ENCODE data around the gene C5AR2. TPM values are rescaled to one million over a fixed set of nuclear protein-coding genes. Genes with fewer than 3 reads are reported as not detected.

The C5AR2 gene
- total RNA-seq, 1 experiment from 2014 or later, result not detected

DNA sequence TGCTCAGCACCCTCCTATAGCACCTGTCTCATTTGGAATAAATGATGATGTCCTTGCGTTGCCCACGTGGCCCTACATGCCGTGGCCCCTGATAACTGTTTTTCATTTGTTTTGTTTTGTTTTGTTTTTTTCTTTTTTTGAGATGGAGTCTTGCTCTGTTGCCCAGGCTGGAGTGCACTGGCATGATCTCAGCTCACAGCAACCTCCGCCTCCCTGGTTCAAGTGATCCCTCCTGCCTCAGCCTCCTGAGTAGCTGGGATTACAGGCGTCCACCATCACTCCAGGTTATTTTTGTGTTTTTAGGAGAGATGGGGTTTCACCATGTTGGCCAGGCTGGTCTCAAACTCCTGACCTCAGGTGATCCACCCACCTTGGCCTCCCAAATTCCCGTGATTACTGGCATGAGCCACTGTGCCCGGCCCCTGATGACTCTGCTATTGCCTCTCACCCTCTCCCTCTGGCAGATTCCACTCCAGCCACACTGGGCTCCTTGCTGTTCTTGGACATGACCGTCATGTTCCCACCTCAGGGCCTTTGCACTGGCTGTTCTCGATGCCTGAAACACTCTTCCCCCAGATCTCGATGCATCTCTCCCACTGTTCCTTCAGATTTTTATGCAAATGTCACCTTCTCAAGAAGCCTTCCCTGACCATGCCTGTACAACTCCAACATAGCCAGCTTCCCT, 7.4 kb downstream of the C5AR2 start:
- ChIA-PET POLR2A (ENCODE audit: low non-redundant PET) (no interaction called here), CTCF (no interaction called here)
- no peak for TF ChIP-seq EZH2 (IDR thresholded peaks at IDR 0.05; ENCODE audit: borderline replicate concordance, low read depth, low read length, poor library complexity, severe bottlenecking)
- TF ChIP-seq, protein P1, sequence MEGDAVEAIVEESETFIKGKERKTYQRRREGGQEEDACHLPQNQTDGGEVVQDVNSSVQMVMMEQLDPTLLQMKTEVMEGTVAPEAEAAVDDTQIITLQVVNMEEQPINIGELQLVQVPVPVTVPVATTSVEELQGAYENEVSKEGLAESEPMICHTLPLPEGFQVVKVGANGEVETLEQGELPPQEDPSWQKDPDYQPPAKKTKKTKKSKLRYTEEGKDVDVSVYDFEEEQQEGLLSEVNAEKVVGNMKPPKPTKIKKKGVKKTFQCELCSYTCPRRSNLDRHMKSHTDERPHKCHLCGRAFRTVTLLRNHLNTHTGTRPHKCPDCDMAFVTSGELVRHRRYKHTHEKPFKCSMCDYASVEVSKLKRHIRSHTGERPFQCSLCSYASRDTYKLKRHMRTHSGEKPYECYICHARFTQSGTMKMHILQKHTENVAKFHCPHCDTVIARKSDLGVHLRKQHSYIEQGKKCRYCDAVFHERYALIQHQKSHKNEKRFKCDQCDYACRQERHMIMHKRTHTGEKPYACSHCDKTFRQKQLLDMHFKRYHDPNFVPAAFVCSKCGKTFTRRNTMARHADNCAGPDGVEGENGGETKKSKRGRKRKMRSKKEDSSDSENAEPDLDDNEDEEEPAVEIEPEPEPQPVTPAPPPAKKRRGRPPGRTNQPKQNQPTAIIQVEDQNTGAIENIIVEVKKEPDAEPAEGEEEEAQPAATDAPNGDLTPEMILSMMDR (conservative IDR thresholded peaks at IDR 0.05; ENCODE audit: low read depth, low read length), result no peak
- DNase-seq (ENCODE audit: low spot score), result no peak
- H3K27ac ChIP-seq (ENCODE audit: low read depth, low read length, poor library complexity, severe bottlenecking), result no peak overlapping the region
- H3K4me3 ChIP-seq (ENCODE audit: low read depth, low read length, poor library complexity, severe bottlenecking), result no peak overlapping the region
- no peaks in the 10 kb centered on the region for H3K9me3 ChIP-seq (ENCODE audit: low read depth, low read length, poor library complexity, severe bottlenecking)
- no TSS peak for BruUV-seq (replicated peaks)
- H3K27me3 ChIP-seq (replicated peaks; ENCODE audit: insufficient read depth, low read depth, low read length, poor library complexity), result no peaks in the 10 kb centered on the region
- intact Hi-C loops (cut with micrococcal nuclease; ENCODE audit: unreplicated experiment), result no loop called here
- no peaks in the 10 kb centered on the region for H3K4me1 ChIP-seq (ENCODE audit: insufficient read depth, low read length, poor library complexity, severe bottlenecking)
- no peaks in the 10 kb centered on the region for H3K36me3 ChIP-seq (ENCODE audit: insufficient read depth, low read length, poor library complexity, severe bottlenecking)

DNA sequence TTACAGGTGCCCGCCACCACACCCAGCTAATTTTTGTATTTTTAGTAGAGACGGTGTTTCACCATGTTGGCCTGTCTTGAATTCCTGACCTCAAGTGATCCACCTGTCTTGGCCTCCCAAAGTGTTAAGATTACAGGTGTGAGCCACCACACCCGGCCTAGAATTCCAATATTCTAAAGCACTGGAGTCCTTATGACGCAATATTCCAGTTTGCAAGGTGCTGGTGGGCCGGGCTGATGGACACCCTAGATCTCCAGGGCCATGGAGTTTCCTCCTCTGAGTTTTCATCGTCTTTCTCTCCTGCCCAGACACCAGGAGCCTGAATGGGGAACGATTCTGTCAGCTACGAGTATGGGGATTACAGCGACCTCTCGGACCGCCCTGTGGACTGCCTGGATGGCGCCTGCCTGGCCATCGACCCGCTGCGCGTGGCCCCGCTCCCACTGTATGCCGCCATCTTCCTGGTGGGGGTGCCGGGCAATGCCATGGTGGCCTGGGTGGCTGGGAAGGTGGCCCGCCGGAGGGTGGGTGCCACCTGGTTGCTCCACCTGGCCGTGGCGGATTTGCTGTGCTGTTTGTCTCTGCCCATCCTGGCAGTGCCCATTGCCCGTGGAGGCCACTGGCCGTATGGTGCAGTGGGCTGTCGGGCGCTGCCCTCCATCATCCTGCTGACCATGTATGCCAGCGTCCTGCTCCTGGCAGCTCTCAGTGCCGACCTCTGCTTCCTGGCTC, 8.7 kb downstream of the C5AR2 start:
- H3K27ac ChIP-seq (ENCODE audit: low read depth, low read length, poor library complexity, severe bottlenecking), result no peak overlapping the region
- TF ChIP-seq EZH2 (IDR thresholded peaks at IDR 0.05; ENCODE audit: borderline replicate concordance, low read depth, low read length, poor library complexity, severe bottlenecking), result no peak
- TF ChIP-seq, protein P1 (conservative IDR thresholded peaks at IDR 0.05; ENCODE audit: low read depth, low read length), result no peak
- H3K27me3 ChIP-seq (replicated peaks; ENCODE audit: insufficient read depth, low read depth, low read length, poor library complexity), result no peaks in the 10 kb centered on the region
- intact Hi-C loops (cut with micrococcal nuclease; ENCODE audit: unreplicated experiment), result no loop called here
- no peak overlapping the region for H3K4me3 ChIP-seq (ENCODE audit: low read depth, low read length, poor library complexity, severe bottlenecking)
- ChIA-PET CTCF (no interaction called here), POLR2A (ENCODE audit: low non-redundant PET) (no interaction called here)
- DNase-seq (ENCODE audit: low spot score), result no peak
- H3K36me3 ChIP-seq (ENCODE audit: insufficient read depth, low read length, poor library complexity, severe bottlenecking), result no peaks in the 10 kb centered on the region
- H3K9me3 ChIP-seq (ENCODE audit: low read depth, low read length, poor library complexity, severe bottlenecking), result no peaks in the 10 kb centered on the region
- no TSS peak for BruUV-seq (replicated peaks)
- no peaks in the 10 kb centered on the region for H3K4me1 ChIP-seq (ENCODE audit: insufficient read depth, low read length, poor library complexity, severe bottlenecking)

DNA sequence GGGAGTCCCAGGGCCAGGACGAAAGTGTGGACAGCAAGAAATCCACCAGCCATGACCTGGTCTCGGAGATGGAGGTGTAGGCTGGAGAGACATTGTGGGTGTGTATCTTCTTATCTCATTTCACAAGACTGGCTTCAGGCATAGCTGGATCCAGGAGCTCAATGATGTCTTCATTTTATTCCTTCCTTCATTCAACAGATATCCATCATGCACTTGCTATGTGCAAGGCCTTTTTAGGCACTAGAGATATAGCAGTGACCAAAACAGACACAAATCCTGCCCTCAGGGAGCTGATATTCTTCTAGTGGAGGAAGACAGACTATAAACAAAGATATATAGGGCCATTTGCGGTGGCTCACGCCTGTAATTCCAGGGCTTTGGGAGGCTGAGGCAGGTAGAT, 9.8 kb downstream of the C5AR2 start:
- intact Hi-C loops (cut with micrococcal nuclease; ENCODE audit: unreplicated experiment), result no loop called here

More for the DNA sequence above, 9.8 kb downstream of the C5AR2 start:
- Histone ChIP-seq H3K4me3 (ENCODE audit: low read depth, low read length, poor library complexity, severe bottlenecking) (no peak overlapping the region), H3K27ac (ENCODE audit: low read depth, low read length, poor library complexity, severe bottlenecking) (no peak overlapping the region), H3K36me3 (ENCODE audit: insufficient read depth, low read length, poor library complexity, severe bottlenecking) (no peaks in the 10 kb centered on the region), H3K9me3 (ENCODE audit: low read depth, low read length, poor library complexity, severe bottlenecking) (no peaks in the 10 kb centered on the region), H3K27me3 (replicated peaks; ENCODE audit: insufficient read depth, low read depth, low read length, poor library complexity) (no peaks in the 10 kb centered on the region), H3K4me1 (ENCODE audit: insufficient read depth, low read length, poor library complexity, severe bottlenecking) (no peaks in the 10 kb centered on the region)
- DNase-seq (ENCODE audit: low spot score), result no peak
- BruUV-seq (replicated peaks), result no TSS peak
- no peak for TF ChIP-seq EZH2 (IDR thresholded peaks at IDR 0.05; ENCODE audit: borderline replicate concordance, low read depth, low read length, poor library complexity, severe bottlenecking)
- TF ChIP-seq, protein P1 (conservative IDR thresholded peaks at IDR 0.05; ENCODE audit: low read depth, low read length), result no peak
- POLR2A ChIA-PET (ENCODE audit: low non-redundant PET), result no interaction called here
- CTCF ChIA-PET, result no interaction called here

All from A673 (cell line).